ENCODE data around the gene TOR2A. TPM values are rescaled to one million over a fixed set of nuclear protein-coding genes. Genes with fewer than 3 reads are reported as not detected.
A peak's percentile ranks its signal among the peaks of the same experiment; 100 is the strongest.
"Not testable (repeated sequence)": the region's sequence is repeated elsewhere in the genome, so short reads cannot be mapped to it uniquely, and the experiment has no call there.

TOR2A gene
- total RNA-seq = 14.0 to 17.3 TPM (median 15.9 TPM) in 3 replicates

DNA sequence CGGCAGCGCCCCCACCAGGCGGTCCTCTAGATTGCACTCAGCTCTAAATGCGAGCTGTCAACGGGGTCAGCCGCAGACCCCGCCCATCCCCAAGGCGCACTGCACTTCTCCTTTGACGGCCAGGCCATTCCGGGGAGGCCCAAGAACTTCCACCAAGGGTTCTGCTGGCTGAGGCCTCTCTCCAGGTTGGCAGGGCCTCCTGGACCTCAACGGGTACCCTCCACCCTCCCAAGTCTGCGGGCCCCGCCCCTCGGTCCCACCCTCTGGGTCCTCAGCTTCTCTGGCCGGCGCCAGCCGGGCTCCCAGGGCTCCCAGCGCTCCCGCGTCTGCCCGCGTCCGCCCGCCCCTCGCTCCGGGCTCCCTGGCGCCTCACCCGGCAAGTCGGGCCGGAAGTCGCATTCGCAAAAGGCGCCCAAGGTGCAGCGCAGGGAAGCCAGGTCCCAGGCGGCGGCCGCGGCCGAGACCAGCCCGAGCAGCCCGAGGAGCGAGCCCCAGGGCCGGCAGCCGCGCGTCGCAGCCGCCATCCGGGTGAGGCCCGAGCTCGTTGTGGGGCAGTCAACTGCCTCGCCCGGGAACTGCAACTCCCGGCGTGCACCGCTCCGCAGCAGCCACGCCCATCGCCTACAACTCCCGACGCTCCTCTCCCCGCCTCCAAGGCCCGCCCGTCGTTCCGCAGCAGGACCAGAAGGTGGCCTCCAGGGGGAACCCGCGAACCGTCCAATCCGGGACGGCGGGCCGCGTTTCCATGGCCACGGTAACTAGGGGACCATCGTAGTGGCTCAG lies at the start of gene TOR2A:
TSS of gene TOR2A (minus strand) at position 548 of the 783 bp plus-strand sequence. CDS start at position 524, 24 bp downstream.
- Mint-ChIP-seq H3K27me3 (ENCODE audit: low read depth) (peaks cover 2% of the 10 kb centered on the region), H3K4me3 (peak within 1 kb of the TSS; percentile 79), H3K27ac (peak within 1 kb of the TSS; percentile 77), H3K9me3 (no peaks in the 10 kb centered on the region), H3K4me1 (peaks cover 10% of the 10 kb centered on the region), H3K36me3 (no peaks in the 10 kb centered on the region)
- peak; percentile 98 to 99 for DNase-seq (ENCODE audit: low spot score in 2 of 2, unreplicated experiment in 2 of 2)
- TF ChIP-seq, protein P1, sequence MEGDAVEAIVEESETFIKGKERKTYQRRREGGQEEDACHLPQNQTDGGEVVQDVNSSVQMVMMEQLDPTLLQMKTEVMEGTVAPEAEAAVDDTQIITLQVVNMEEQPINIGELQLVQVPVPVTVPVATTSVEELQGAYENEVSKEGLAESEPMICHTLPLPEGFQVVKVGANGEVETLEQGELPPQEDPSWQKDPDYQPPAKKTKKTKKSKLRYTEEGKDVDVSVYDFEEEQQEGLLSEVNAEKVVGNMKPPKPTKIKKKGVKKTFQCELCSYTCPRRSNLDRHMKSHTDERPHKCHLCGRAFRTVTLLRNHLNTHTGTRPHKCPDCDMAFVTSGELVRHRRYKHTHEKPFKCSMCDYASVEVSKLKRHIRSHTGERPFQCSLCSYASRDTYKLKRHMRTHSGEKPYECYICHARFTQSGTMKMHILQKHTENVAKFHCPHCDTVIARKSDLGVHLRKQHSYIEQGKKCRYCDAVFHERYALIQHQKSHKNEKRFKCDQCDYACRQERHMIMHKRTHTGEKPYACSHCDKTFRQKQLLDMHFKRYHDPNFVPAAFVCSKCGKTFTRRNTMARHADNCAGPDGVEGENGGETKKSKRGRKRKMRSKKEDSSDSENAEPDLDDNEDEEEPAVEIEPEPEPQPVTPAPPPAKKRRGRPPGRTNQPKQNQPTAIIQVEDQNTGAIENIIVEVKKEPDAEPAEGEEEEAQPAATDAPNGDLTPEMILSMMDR (IDR thresholded peaks at IDR 0.05; ENCODE audit: unreplicated experiment) = peak; percentile 87

DNA sequence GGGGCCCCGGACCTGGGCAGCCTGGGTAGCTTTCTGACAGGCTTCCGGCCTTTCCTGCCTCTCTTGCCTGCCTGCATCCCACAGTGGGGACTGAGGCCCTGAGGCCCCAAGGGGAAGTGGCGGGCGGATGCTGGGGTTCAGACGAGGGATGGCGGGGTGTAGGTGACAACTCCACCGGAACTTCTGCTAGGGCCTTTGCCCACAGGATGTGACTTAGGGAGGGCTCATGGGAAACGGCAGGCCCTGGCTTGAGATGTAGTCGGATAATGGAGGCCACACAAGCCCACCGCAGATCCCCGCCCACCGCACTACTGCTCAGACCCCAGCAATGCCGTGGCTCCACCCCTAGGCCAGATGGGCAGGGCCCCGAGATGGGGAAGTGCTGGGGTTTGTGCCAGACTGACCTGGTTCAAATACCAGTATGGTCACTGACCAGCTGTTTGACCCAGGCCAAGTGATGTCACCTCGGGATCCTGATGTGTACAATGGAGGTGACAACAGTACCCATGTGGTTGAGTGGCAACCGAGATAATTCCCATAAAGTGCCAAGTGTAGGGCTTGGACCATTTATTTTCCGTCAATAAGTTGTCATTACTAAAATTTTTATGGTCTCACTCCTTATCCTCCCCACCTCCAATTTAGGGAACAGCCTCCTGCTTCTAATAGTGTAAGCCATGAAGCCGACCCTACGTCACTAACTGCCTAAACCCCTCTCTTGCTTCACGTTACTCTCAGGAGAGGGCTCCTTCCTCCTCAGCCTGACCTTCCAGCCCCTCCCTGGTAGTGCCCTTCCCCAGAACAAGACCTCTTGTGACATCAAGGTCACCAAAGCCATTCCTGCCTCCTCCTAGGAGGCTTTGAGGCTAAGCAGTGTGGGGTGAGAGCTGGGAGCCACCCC lies 48.3 kb upstream of the TOR2A start:
- no peaks in the 10 kb centered on the region for H3K9me3 Mint-ChIP-seq

DNA sequence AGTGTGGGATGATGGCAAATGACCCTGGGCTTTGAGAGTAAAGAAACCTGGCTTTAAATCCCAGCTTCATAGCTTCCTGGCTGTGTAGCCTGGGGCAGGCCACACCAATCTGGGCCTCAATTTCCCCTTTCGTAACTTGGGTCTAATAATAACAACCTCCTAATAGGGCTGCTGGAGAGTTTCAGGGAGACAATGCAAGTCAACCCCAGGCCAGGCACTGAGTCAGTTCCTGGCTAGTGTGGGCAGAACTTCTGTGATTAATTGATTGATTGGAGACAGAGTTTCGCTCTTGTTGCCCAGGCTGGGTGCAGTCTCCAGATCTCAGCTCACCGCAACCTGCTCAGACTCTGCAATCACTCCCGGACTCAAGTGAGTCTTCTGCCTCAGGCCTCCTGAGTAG lies 46.7 kb upstream of the TOR2A start:
- Mint-ChIP-seq H3K27me3 (ENCODE audit: low read depth) (no peaks in the 10 kb centered on the region), H3K36me3 (no peaks in the 10 kb centered on the region), H3K9me3 (no peaks in the 10 kb centered on the region), H3K27ac (no peak overlapping the region), H3K4me1 (peaks cover 5% of the 10 kb centered on the region), H3K4me3 (no peak overlapping the region)
- no peak for DNase-seq (ENCODE audit: low spot score in 2 of 2, unreplicated experiment in 2 of 2)
- TF ChIP-seq, protein P1 (IDR thresholded peaks at IDR 0.05; ENCODE audit: unreplicated experiment) = no peak

More for the DNA sequence above, 48.3 kb upstream of the TOR2A start:
- no peak for DNase-seq (ENCODE audit: low spot score in 2 of 2, unreplicated experiment in 2 of 2)
- TF ChIP-seq, protein P1 (IDR thresholded peaks at IDR 0.05; ENCODE audit: unreplicated experiment) = no peak
- peak overlapping the region; percentile 13 for H3K27ac Mint-ChIP-seq
- no peak overlapping the region for H3K4me3 Mint-ChIP-seq
- H3K36me3 Mint-ChIP-seq = peaks cover 5% of the 10 kb centered on the region
- peaks cover 13% of the 10 kb centered on the region for H3K4me1 Mint-ChIP-seq
- H3K27me3 Mint-ChIP-seq (ENCODE audit: low read depth) = no peaks in the 10 kb centered on the region

DNA sequence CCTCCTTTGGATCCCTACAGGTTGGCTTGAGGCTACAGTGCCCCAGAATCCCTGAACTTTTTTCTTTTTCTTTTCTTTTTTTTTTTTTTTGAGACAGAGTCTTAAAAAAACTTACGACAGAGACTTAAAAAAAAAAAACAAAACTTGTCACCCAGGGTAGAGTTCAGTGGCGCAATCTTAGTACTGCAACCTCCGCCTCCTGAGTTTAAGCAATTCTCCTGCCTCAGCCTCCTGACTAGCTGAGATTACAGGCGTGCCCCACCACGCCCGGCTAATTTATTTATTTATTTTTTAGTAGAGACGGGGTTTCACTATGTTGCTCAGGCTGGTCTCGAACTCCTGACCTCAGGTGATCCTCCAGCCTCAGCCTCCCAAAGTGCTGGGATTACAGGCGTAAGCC lies 45.8 kb upstream of the TOR2A start:
- not testable (repeated sequence) for DNase-seq (ENCODE audit: low spot score in 2 of 2, unreplicated experiment in 2 of 2); H3K9me3 Mint-ChIP-seq; H3K27me3 Mint-ChIP-seq (ENCODE audit: low read depth); H3K4me3 Mint-ChIP-seq; H3K27ac Mint-ChIP-seq; H3K36me3 Mint-ChIP-seq; H3K4me1 Mint-ChIP-seq

DNA sequence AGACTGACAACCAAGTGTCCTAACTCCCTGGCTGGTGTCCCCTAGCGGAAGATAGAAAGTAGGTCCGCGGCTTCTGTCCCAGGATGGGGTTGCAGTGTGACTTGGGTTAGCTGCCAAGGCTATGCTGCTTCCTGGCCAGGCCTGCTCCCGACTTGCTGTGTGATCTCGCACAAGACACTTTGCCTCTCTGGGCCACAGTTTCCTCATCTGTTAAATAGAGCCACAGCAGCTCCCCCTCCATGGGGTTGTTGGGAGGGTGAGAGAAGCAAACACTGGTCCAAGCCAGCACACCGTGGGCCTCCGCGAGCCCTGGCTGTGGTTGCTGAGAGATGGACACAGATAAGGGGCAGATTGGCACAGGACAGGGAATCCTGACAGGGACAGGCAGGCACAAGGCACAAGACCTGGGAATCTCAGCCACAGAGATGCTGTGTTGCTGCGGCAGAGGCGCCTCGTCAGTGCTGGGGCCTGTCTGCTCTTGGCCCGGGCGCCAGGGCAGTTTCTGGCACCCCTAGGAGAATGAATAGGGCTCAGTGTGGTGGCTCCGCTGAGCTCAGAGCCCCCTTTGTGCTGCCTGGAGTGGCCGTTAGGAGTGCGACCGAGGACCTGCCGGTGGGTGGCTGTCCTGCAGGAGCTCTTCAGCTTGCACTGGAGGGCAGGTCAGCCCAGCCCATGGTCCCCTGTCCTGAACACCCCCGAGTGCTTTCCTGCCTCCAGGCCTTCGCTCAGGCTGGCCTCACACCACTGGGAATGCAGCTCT lies 45.2 kb upstream of the TOR2A start:
- Mint-ChIP-seq H3K27me3 (ENCODE audit: low read depth) (no peaks in the 10 kb centered on the region), H3K4me1 (peaks cover 2% of the 10 kb centered on the region), H3K4me3 (no peak overlapping the region), H3K27ac (no peak overlapping the region), H3K36me3 (no peaks in the 10 kb centered on the region), H3K9me3 (no peaks in the 10 kb centered on the region)
- DNase-seq (ENCODE audit: low spot score in 2 of 2, unreplicated experiment in 2 of 2) = no peak
- TF ChIP-seq, protein P1 (IDR thresholded peaks at IDR 0.05; ENCODE audit: unreplicated experiment) = no peak

Measured in mesothelial cell of epicardium (in vitro differentiated cells).